HEK293 (cell line): ENCODE data around the gene PPM1G.

Experiments
- EGR2 ChIP-seq: fragments of 450-650 bp; formaldehyde crosslinking; IDR thresholded peaks from 2 replicates; pipeline ENCODE4 v1.5.1; 2016; ENCODE audit warnings: low read depth, missing biosample characterization, missing genetic modification characterization
- GLI2 ChIP-seq: fragments of 450-650 bp; formaldehyde crosslinking; IDR thresholded peaks from 2 replicates; pipeline ENCODE4; 2017; ENCODE audit warnings: missing biosample characterization, missing genetic modification characterization, low read depth, borderline replicate concordance
- KLF10 ChIP-seq: fragments of 450-650 bp; IDR thresholded peaks from 2 replicates; pipeline ENCODE4 v1.5.1; 2018; ENCODE audit warnings: missing biosample characterization, mild to moderate bottlenecking, missing genetic modification characterization
- SP2 ChIP-seq: fragments of 450-650 bp; formaldehyde crosslinking; IDR thresholded peaks from 2 replicates; pipeline ENCODE4 v1.5.1; 2016; ENCODE audit warnings: missing biosample characterization, missing genetic modification characterization
- ZBTB17 ChIP-seq: fragments of 450-650 bp; formaldehyde crosslinking; IDR thresholded peaks from 2 replicates; pipeline ENCODE4 v1.5.1; 2016; ENCODE audit warnings: missing biosample characterization, missing genetic modification characterization
- ZEB2 ChIP-seq: fragments of 450-650 bp; formaldehyde crosslinking; IDR thresholded peaks from 2 replicates; pipeline ENCODE4 v1.5.1; 2016; ENCODE audit warnings: missing biosample characterization, missing genetic modification characterization
- ZIC2 ChIP-seq: fragments of 450-650 bp; formaldehyde crosslinking; IDR thresholded peaks from 2 replicates; pipeline ENCODE4 v1.5.1; 2016; ENCODE audit warnings: missing biosample characterization, missing genetic modification characterization
- ZNF114 ChIP-seq: fragments of 450-650 bp; formaldehyde crosslinking; IDR thresholded peaks from 2 replicates; pipeline ENCODE4 v1.5.0; 2017; ENCODE audit warnings: missing biosample characterization, missing genetic modification characterization
- ZNF16 ChIP-seq: fragments of 450-650 bp; formaldehyde crosslinking; IDR thresholded peaks from 2 replicates; pipeline ENCODE4 v1.5.1; 2016; ENCODE audit warnings: low read depth, missing biosample characterization, missing genetic modification characterization
- ZNF248 ChIP-seq: fragments of 450-650 bp; formaldehyde crosslinking; IDR thresholded peaks from 2 replicates; pipeline ENCODE4 v1.5.1; 2017; ENCODE audit warnings: missing biosample characterization, missing genetic modification characterization
- ZNF274 ChIP-seq, 2 experiments: fragments of 200-500 bp in 1 of 2; fragments of 450-650 bp in 1 of 2; sonication (Bioruptor generic) in 1 of 2; formaldehyde crosslinking in 1 of 2; IDR thresholded peaks; 2 replicates each; pipeline versions ENCODE4 v1.5.1 to v1.6.1; 2014 to 2016; ENCODE audit warnings: borderline replicate concordance in 1 of 2, inconsistent platforms in 1 of 2, low read length in 1 of 2, missing biosample characterization in 1 of 2, missing genetic modification characterization in 1 of 2
- ZNF426 ChIP-seq: fragments of 450-650 bp; formaldehyde crosslinking; IDR thresholded peaks from 2 replicates; pipeline ENCODE4 v1.5.1; 2017; ENCODE audit warnings: missing biosample characterization, missing genetic modification characterization, mild to moderate bottlenecking, inconsistent platforms, moderate library complexity
- ZNF510 ChIP-seq: fragments of 450-650 bp; formaldehyde crosslinking; IDR thresholded peaks from 2 replicates; pipeline ENCODE4 v1.5.1; 2018; ENCODE audit warnings: mild to moderate bottlenecking, missing genetic modification characterization, missing biosample characterization; ENCODE audit not compliant: insufficient replicate concordance
- ZNF544 ChIP-seq: fragments of 450-650 bp; formaldehyde crosslinking; IDR thresholded peaks from 2 replicates; pipeline ENCODE4 v1.5.0; 2017; ENCODE audit warnings: missing biosample characterization, missing genetic modification characterization
- ZNF548 ChIP-seq: fragments of 450-650 bp; formaldehyde crosslinking; IDR thresholded peaks from 2 replicates; pipeline ENCODE4 v1.5.1; 2016; ENCODE audit warnings: missing biosample characterization, missing genetic modification characterization
- ZNF658 ChIP-seq: fragments of 450-650 bp; formaldehyde crosslinking; IDR thresholded peaks from 2 replicates; pipeline ENCODE4; 2016; ENCODE audit warnings: missing biosample characterization, missing genetic modification characterization
- ZSCAN16 ChIP-seq: fragments of 450-650 bp; formaldehyde crosslinking; IDR thresholded peaks from 2 replicates; pipeline ENCODE4 v1.5.1; 2016; ENCODE audit warnings: missing biosample characterization, missing genetic modification characterization
- TF ChIP-seq, protein P1 (sequence below): fragments of 450-650 bp; formaldehyde crosslinking; IDR thresholded peaks from 2 replicates; pipeline ENCODE4 v1.5.1; 2016; ENCODE audit warnings: missing biosample characterization, missing genetic modification characterization
- TF ChIP-seq, protein P2 (sequence below): fragments of 450-650 bp; formaldehyde crosslinking; optimal IDR thresholded peaks from 2 replicates; pipeline ENCODE3; 2016; ENCODE audit warnings: missing biosample characterization, mild to moderate bottlenecking, missing genetic modification characterization
- TF ChIP-seq, protein P3 (sequence below): fragments of 450-650 bp; formaldehyde crosslinking; IDR thresholded peaks from 2 replicates; pipeline ENCODE4 v1.5.1; 2016; ENCODE audit warnings: missing biosample characterization, missing genetic modification characterization
- TF ChIP-seq, protein P4 (sequence below): fragments of 450-650 bp; formaldehyde crosslinking; IDR thresholded peaks from 2 replicates; pipeline ENCODE4 v1.5.1; 2016; ENCODE audit warnings: missing biosample characterization, missing genetic modification characterization, low read depth
- TF ChIP-seq, protein P5 (sequence below): fragments of 450-650 bp; formaldehyde crosslinking; IDR thresholded peaks from 2 replicates; pipeline ENCODE4 v1.5.1; 2016; ENCODE audit warnings: missing biosample characterization, missing genetic modification characterization, borderline replicate concordance

The PPM1G gene

DNA sequence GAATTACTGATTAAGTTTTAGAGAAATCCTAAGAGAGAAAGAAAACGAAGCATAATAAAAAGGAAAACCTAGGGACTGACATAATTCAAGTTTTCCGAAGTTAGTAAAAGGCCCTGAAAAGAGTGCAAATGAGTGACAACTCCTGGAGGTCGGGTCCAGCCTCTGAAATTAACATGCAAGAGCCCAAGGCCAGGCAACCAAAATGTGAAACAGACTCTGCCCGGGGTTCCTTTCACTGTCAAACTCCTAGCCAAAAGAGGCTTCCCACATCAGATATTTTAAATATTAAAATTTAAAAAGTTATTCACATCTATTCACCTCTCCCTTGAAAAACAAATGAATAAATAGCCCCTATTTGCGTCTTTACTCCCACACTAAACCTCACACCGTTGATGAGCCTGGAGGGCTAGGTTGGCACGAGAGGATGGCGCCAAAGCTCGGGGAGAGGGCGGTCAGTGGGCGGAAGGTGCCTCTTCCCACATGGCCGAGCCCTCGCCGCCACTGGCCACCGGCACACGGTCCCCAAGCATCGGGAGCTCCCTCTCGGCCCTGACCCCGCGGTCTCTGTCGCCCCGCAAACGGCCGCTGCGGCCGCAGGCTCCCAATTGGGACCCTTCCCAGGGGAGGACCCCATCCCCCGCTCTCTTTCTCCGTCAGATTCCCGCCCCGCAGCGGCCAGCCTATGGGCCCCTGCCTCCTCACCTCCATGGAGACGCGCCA lies 630 bp downstream of the PPM1G start (continued):
- TF ChIP-seq ZNF510 (tag by site-specific recombination) (no peak), GLI2 (tag by site-specific recombination) (no peak), ZNF658 (no peak), ZNF248 (tag by site-specific recombination) (no peak), ZNF548 (no peak), ZEB2 (tag by site-specific recombination) (no peak), ZNF16 (tag by site-specific recombination) (no peak), ZNF544 (tag by site-specific recombination) (no peak), ZNF114 (tag by site-specific recombination) (no peak), ZNF274 (IDR thresholded peaks at IDR 0.05; ENCODE audit: low read length) (no peak), ZNF274 (tag by site-specific recombination; IDR thresholded peaks at IDR 0.05; ENCODE audit: borderline replicate concordance) (no peak), KLF10 (tag by site-specific recombination) (no peak), EGR2 (tag by site-specific recombination) (peak; percentile 85), ZSCAN16 (tag by site-specific recombination) (no peak), ZIC2 (tag by site-specific recombination) (no peak), ZBTB17 (tag by site-specific recombination) (no peak), ZNF426 (tag by site-specific recombination) (no peak), SP2 (peak; percentile 16)
- TF ChIP-seq, protein P1, sequence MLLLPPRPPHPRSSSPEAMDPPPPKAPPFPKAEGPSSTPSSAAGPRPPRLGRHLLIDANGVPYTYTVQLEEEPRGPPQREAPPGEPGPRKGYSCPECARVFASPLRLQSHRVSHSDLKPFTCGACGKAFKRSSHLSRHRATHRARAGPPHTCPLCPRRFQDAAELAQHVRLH: no peak
- TF ChIP-seq, protein P2, sequence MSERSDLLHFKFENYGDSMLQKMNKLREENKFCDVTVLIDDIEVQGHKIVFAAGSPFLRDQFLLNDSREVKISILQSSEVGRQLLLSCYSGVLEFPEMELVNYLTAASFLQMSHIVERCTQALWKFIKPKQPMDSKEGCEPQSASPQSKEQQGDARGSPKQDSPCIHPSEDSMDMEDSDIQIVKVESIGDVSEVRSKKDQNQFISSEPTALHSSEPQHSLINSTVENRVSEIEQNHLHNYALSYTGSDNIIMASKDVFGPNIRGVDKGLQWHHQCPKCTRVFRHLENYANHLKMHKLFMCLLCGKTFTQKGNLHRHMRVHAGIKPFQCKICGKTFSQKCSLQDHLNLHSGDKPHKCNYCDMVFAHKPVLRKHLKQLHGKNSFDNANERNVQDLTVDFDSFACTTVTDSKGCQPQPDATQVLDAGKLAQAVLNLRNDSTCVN (tag by site-specific recombination): no peak
- TF ChIP-seq, protein P3, sequence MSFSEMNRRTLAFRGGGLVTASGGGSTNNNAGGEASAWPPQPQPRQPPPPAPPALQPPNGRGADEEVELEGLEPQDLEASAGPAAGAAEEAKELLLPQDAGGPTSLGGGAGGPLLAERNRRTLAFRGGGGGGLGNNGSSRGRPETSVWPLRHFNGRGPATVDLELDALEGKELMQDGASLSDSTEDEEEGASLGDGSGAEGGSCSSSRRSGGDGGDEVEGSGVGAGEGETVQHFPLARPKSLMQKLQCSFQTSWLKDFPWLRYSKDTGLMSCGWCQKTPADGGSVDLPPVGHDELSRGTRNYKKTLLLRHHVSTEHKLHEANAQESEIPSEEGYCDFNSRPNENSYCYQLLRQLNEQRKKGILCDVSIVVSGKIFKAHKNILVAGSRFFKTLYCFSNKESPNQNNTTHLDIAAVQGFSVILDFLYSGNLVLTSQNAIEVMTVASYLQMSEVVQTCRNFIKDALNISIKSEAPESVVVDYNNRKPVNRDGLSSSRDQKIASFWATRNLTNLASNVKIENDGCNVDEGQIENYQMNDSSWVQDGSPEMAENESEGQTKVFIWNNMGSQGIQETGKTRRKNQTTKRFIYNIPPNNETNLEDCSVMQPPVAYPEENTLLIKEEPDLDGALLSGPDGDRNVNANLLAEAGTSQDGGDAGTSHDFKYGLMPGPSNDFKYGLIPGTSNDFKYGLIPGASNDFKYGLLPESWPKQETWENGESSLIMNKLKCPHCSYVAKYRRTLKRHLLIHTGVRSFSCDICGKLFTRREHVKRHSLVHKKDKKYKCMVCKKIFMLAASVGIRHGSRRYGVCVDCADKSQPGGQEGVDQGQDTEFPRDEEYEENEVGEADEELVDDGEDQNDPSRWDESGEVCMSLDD: no peak
- TF ChIP-seq, protein P4, sequence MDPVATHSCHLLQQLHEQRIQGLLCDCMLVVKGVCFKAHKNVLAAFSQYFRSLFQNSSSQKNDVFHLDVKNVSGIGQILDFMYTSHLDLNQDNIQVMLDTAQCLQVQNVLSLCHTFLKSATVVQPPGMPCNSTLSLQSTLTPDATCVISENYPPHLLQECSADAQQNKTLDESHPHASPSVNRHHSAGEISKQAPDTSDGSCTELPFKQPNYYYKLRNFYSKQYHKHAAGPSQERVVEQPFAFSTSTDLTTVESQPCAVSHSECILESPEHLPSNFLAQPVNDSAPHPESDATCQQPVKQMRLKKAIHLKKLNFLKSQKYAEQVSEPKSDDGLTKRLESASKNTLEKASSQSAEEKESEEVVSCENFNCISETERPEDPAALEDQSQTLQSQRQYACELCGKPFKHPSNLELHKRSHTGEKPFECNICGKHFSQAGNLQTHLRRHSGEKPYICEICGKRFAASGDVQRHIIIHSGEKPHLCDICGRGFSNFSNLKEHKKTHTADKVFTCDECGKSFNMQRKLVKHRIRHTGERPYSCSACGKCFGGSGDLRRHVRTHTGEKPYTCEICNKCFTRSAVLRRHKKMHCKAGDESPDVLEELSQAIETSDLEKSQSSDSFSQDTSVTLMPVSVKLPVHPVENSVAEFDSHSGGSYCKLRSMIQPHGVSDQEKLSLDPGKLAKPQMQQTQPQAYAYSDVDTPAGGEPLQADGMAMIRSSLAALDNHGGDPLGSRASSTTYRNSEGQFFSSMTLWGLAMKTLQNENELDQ (tag by site-specific recombination): no peak
- TF ChIP-seq, protein P5, sequence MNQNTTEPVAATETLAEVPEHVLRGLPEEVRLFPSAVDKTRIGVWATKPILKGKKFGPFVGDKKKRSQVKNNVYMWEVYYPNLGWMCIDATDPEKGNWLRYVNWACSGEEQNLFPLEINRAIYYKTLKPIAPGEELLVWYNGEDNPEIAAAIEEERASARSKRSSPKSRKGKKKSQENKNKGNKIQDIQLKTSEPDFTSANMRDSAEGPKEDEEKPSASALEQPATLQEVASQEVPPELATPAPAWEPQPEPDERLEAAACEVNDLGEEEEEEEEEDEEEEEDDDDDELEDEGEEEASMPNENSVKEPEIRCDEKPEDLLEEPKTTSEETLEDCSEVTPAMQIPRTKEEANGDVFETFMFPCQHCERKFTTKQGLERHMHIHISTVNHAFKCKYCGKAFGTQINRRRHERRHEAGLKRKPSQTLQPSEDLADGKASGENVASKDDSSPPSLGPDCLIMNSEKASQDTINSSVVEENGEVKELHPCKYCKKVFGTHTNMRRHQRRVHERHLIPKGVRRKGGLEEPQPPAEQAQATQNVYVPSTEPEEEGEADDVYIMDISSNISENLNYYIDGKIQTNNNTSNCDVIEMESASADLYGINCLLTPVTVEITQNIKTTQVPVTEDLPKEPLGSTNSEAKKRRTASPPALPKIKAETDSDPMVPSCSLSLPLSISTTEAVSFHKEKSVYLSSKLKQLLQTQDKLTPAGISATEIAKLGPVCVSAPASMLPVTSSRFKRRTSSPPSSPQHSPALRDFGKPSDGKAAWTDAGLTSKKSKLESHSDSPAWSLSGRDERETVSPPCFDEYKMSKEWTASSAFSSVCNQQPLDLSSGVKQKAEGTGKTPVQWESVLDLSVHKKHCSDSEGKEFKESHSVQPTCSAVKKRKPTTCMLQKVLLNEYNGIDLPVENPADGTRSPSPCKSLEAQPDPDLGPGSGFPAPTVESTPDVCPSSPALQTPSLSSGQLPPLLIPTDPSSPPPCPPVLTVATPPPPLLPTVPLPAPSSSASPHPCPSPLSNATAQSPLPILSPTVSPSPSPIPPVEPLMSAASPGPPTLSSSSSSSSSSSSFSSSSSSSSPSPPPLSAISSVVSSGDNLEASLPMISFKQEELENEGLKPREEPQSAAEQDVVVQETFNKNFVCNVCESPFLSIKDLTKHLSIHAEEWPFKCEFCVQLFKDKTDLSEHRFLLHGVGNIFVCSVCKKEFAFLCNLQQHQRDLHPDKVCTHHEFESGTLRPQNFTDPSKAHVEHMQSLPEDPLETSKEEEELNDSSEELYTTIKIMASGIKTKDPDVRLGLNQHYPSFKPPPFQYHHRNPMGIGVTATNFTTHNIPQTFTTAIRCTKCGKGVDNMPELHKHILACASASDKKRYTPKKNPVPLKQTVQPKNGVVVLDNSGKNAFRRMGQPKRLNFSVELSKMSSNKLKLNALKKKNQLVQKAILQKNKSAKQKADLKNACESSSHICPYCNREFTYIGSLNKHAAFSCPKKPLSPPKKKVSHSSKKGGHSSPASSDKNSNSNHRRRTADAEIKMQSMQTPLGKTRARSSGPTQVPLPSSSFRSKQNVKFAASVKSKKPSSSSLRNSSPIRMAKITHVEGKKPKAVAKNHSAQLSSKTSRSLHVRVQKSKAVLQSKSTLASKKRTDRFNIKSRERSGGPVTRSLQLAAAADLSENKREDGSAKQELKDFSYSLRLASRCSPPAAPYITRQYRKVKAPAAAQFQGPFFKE (tag by site-specific recombination): no peak
